GM12892 (cell line): Measurements from ENCODE around the gene PIMREG.

ENCODE experiments used
- POLR2A ChIP-seq: IDR thresholded peaks from 2 replicates; pipeline ENCODE4 v1.6.1; 2011; ENCODE audit warnings: low read depth, low read length, control low read depth
- POLR2AphosphoS5 ChIP-seq: IDR thresholded peaks from 2 replicates; pipeline ENCODE4 v1.6.1; 2011; ENCODE audit warnings: low read depth, low read length, control low read depth
- TAF1 ChIP-seq: IDR thresholded peaks from 2 replicates; pipeline ENCODE4 v1.6.1; 2011; ENCODE audit warnings: low read depth, mild to moderate bottlenecking, control low read depth, low read length, borderline replicate concordance

DNA sequence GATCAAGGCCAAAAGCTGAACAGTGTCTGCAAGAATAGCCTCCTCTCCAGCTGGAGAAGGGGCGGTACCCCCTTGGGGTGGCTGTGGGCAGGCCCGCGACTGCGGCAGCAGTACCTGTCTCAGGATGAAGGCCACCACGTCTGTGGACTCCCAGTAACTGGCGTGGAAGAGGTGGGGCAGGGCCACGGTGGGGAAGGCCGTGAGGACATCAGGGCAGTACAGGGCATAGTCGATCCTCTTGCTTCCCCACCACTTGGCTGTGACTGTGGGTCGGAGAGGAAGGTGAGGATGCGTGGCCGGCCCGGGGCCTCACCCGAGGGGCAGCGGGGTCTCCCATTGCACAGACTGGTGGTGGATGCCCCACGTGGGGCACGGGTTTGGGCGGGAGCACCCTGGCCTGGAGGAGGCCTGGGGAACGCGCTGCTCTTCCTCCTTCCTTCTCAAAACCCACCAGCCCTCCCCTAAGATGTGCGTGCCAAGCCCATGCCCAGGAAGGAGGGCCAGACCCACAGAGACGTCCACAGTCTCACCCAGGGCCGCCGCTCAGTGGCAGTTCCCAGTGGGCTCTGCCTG lies 26.0 kb downstream of the PIMREG start:
- no peak for TF ChIP-seq POLR2A
- no peak for TF ChIP-seq POLR2AphosphoS5
- no peak for TF ChIP-seq TAF1
